Measurements from ENCODE around the gene KIF24.

- TF ChIP-seq CTCF (IDR thresholded peaks at IDR 0.05) (no peak), POLR2A (IDR thresholded peaks at IDR 0.05) (no peak)
These were observed 49.5 kb upstream of the KIF24 start for GRCh38 chr9:34378376-34379060.
